Activated naive CD4-positive, alpha-beta T cell treated with anti-CD3 and anti-CD28 coated beads, Interleukin-2, amount 50 U/mL, for 16 hours (primary cell): ENCODE data around the gene DAPK3.
"Not testable (repeated sequence)": the region's sequence is repeated elsewhere in the genome, so short reads cannot be mapped to it uniquely, and the experiment has no call there.

Experiments used
- DNase-seq: peaks from one replicate; pipeline ENCODE4 v3.0.0-alpha.2; 2020

Gene DAPK3

GRCh38 chr19:3952755-3953276, 18.1 kb downstream of the DAPK3 start:
- DNase-seq = not testable (repeated sequence)

GRCh38 chr19:3950871-3951861, 19.7 kb downstream of the DAPK3 start:
- DNase-seq = no peak

GRCh38 chr19:3949997-3950859, 20.7 kb downstream of the DAPK3 start:
- no peak for DNase-seq

GRCh38 chr19:3949294-3949693, 21.6 kb downstream of the DAPK3 start:
- DNase-seq = no peak

- not testable (repeated sequence) for DNase-seq
Measured at GRCh38 chr19:3947316-3947933, 23.5 kb downstream of the DAPK3 start.

DNA sequence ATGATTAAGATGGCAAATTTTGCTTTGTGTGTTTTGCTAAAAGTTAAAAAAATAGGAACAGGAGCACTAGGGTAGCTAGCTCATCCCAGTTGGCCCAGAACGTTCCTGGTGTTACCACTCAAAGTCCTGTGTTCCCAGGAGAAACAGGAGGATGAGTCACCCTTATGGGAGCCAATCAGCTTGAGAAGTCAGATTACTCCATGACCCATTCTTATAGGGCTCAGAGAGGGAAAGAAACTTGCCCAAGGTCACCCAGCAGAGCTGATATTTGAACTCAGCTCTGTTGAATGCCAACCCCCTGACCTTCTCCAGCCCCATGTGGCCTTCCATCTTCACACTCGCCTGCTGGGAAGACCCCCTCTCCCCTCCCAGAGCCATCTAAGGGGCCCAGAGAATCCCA, 25.1 kb downstream of the DAPK3 start:
- no peak for DNase-seq

DNA sequence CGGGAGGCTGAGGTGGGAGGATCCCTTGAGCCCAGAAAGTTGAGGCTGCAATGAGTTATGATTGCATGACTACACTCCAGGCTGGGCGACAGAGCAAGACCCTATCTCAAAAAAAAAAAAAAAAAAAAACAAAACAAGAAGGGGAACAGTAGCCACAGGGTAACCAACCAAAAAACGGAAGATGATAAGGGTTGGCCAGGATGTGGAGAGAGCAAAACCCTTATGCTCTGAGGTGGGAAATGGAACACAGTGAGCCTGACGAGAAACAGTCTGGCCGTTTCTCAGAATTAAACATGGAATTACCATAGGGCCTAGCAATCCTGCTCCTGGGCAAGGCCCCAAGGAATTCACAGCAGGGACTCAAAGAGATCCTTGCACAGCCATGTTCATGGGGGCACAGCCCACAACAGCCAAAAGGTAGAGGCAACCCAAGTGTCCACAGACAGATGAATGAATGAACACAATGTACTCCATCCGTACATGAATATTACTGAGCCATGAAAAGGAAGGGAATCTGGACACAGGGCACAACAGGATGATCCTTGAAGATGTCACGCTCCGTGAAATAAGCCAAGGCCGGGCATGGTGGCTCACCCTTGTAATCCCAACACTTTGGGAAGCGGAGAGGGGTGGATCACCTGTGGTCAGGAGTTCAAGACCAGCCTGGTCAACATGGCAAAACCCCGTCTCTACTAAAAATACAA, 26.7 kb downstream of the DAPK3 start:
- no peak for DNase-seq

DNA sequence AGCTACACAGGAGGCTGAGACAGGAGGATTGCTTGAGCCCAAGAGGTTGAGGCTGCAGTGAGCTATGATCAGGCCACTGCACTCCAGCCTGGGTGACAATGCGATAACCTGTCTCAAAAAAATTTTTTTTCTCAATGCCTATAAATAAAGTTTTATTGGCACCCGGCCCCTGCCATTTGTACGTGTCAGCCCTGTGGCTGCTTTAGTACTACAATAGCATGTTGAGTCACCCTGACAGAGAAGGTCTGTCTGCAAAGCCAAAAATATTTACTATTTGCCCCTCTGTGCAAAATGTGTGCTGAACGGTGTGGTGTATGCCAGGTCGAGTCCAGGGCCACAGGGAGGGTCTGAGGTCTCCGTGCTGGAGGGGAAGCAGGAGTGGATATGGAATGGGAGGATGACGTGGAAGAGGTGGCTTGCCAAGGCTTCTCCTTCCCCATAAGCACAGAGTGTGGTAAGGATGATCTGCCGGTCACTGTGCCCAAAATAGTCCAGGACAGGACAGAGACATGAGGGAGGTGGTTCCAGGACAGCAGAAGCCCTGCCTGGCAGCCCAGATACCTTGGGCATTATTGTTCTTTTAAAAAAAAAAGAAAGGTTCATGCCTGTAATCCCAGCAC, 28.0 kb downstream of the DAPK3 start:
- no peak for DNase-seq

- DNase-seq = not testable (repeated sequence)
Measured at GRCh38 chr19:3938300-3938950, 32.5 kb downstream of the DAPK3 start.

GRCh38 chr19:3936506-3937442, 34.1 kb downstream of the DAPK3 start:
- no peak for DNase-seq

DNA sequence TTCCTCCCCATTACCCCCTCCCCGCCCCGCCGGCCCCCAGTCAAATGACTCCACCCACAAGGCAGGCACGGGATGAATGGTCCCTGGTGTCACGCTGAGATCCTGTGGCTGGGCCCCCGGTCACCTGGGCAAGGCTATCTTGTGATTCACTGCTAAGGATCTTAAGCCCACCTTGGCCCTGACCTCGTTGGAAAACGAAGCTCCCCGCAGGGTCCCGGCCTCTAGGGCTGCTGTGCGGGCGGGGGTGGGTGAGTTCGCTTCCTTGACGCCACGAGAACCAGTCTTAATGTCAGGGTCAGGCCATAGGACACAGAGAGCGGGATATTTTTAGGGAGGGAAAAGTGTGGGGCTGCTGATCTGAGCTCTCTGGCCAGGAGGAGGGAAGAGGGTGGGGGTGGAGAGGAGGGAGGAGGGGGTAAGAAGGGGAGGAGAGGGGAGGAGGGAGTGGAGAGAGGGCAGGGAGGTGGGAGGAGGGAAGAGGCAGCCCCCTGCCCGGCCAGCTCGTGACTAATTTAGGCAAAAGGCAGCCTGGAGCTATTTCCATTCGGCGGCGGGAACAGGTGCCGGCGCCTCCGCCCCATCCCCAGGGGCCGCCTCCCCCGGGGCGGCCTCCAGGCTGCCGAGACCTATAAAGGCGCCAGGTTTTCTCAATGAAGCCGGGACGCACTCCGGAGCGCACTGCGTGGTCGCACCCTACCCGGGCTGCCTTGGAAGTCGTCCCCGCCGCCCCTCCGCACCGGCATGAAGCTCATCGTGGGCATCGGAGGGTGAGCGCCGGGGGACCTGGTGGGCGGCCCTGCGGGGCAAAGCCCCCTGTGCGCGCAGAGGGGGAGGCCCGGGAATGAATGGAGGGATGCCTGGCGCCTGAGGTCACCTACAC, 37.7 kb downstream of the DAPK3 start, which contains the start of gene NMRK2:
Gene NMRK2, plus strand, starts transcription at position 139 of the 880 bp plus-strand sequence. Its CDS starts 603 bp downstream, at position 742.
- DNase-seq = no peak

GRCh38 chr19:3931041-3931440, 39.9 kb downstream of the DAPK3 start:
- no peak for DNase-seq

GRCh38 chr19:3923912-3924311, 47.0 kb downstream of the DAPK3 start:
- no peak for DNase-seq

DNA sequence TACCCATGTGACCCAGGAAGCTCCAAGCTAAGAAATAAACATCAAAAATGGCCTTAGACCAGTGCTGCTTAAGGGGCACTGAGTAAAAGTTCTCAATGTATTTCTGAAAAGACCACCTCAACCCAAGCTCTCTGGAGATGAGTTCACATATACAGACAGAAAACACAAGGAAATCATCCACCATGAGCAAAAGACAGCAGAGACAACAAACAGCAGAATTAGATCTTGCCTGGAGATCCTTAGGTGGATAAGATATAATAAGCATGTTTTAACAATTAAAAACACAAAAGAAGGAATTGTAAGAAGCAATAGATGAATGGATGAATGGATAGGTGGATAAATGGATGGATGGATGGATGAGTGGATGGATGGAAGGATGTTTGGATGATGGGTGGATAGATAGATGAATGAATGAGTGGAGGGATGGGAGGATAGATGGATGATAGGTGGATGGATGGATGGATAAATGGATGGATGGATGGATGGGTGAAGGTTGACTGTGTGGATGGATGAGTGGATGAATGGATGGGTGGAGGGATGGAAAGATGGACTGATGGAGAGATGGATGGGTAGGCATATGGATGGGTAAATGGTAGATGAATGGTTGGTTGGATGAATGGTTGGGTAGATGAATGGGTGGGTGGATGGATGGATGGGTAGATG, 47.7 kb downstream of the DAPK3 start:
- no peak for DNase-seq

DNA sequence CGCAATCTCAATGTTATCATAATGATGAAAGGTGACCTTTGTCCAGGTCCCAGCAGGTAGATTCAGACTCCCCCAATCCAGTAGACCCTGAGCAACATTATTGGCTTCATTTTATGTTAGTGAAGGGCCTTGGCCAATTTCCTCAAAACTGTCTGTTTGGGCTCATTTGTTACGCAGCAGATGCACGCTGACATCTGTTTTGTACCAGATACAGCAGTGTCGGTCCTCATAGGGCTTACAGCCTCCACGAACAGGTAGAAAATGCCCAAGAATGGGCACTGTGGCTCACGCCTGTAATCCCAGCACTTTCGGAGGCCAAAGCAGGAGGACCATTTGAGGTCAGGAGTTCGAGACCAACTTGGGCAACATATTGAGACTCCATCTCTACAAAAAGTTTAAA, 51.1 kb downstream of the DAPK3 start:
- no peak for DNase-seq

DNA sequence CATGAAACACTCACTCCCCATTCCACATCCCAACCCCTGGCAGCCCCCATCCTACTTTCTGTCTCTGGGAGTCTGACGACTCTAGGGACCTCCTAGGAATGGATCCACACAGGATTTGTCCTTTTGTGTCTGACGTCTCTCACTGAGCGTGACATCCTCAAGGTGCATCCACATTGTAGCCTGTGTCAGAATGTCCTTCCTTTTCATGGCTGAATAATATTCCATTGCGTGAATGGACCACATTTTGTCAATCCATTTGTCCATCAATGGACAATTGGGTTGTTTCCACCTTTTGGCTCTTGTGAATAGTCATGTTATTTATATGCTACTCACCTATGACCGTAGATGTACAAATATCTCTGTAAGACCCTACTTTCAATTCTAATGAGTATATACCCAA, 54.9 kb downstream of the DAPK3 start:
- no peak for DNase-seq

DNA sequence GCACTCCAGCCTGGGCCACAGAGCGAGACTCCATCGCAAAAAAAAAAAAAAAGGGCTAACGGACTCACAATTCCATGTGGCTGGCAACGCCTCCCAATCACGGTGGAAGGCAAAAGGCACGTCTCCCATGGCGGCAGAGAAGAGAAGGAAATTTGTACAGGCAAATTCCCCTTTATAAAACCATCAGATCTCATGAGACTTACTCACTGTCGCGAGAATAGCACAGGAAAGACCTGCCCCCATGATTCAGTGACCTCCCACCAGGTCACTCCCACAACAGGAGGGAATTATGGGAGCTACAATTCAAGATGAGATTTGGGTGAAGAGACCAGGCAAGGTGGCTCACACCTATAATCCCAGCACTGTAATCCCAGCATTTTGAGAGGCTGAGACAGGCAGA, 56.7 kb downstream of the DAPK3 start:
- no peak for DNase-seq

- DNase-seq = no peak
Measured at GRCh38 chr19:3910105-3910504, 60.8 kb downstream of the DAPK3 start.
